SK-N-SH (cell line): ENCODE results near the gene PARP15. TPM values are rescaled to one million over a fixed set of nuclear protein-coding genes. Genes with fewer than 3 reads are reported as not detected.

Source experiments
- CTCF ChIA-PET: fragments of 300-600, 350-600 bp; formaldehyde crosslinking; extraction: SDS; loops from one replicate; lab custom pipeline; 2021; lab: Yijun Ruan, JAX
- POLR2A ChIA-PET: fragments of 350-600 bp; sonication (Branson Sonifier 250); formaldehyde crosslinking; extraction: SDS; loops from one replicate; lab custom pipeline; 2020; ENCODE audit warnings: antibody characterized with exemption, inconsistent platforms; lab: Yijun Ruan, JAX
- DNase-seq: peaks from one replicate; pipeline ENCODE4 v3.0.0; 2012
- H2AFZ ChIP-seq: fragments of 200-600 bp; sonication (generic); 2 replicates; pipeline ENCODE4 v1.8.1; 2016; ENCODE audit warnings: antibody characterized with exemption, mild to moderate bottlenecking, low read depth
- H3F3A ChIP-seq: fragments of 200-600 bp; sonication (generic); replicated peaks from 2 replicates; pipeline ENCODE3; 2016; ENCODE audit warnings: antibody characterized with exemption, mild to moderate bottlenecking; ENCODE audit not compliant: insufficient read depth
- H3K27ac ChIP-seq, 2 experiments: fragments of 200-500 bp in 1 of 2; fragments of 200-600 bp in 1 of 2; sonication (Bioruptor generic) in 1 of 2; sonication (generic), shearing (Covaris generic) in 1 of 2; 2 replicates each; pipeline versions ENCODE4 v1.5.1 to v1.6.1; 2014 to 2016; ENCODE audit warnings: low read depth in 2 of 2, inconsistent platforms in 1 of 2, low read length in 1 of 2, mild to moderate bottlenecking in 1 of 2, mixed read lengths in 1 of 2
- H3K27me3 ChIP-seq: fragments of 200-600 bp; sonication (generic), shearing (Covaris generic); 2 replicates; pipeline ENCODE4 v1.6.1; 2016; ENCODE audit warnings: mixed run types; ENCODE audit not compliant: insufficient read depth
- H3K36me3 ChIP-seq, 2 experiments: fragments of 200-500 bp in 1 of 2; fragments of 200-600 bp in 1 of 2; sonication (Bioruptor generic) in 1 of 2; sonication (generic) in 1 of 2; replicated peaks in 1 of 2; 2 replicates each; pipeline versions ENCODE3 to v1.5.1; 2014 to 2016; ENCODE audit warnings: low read length in 1 of 2, mild to moderate bottlenecking in 1 of 2; ENCODE audit not compliant: insufficient read depth in 2 of 2, control insufficient read depth in 1 of 2
- H3K4me1 ChIP-seq, 2 experiments: fragments of 200-500 bp in 1 of 2; fragments of 200-600 bp in 1 of 2; sonication (Bioruptor generic) in 1 of 2; sonication (generic), shearing (Covaris generic) in 1 of 2; 2 replicates each; pipeline versions ENCODE4 v1.5.1 to v1.6.1; 2014 to 2016; ENCODE audit warnings: low read depth in 1 of 2, low read length in 1 of 2, mixed run types in 1 of 2; ENCODE audit not compliant: insufficient read depth in 2 of 2, control insufficient read depth in 1 of 2
- H3K4me2 ChIP-seq: fragments of 200-600 bp; sonication (generic), shearing (Covaris generic); 2 replicates; pipeline ENCODE4 v1.6.1; 2017; ENCODE audit warnings: mixed run types
- H3K4me3 ChIP-seq, 2 experiments: fragments of 200-500 bp in 1 of 2; fragments of 200-600 bp in 1 of 2; sonication (Bioruptor generic) in 1 of 2; sonication (generic), shearing (Covaris generic) in 1 of 2; 2 replicates each; pipeline versions ENCODE4 v1.5.1 to v1.8.1; 2014 to 2016; ENCODE audit warnings: low read depth in 2 of 2, inconsistent platforms in 1 of 2, low read length in 1 of 2, mild to moderate bottlenecking in 1 of 2, mixed read lengths in 1 of 2, moderate library complexity in 1 of 2
- H3K79me2 ChIP-seq: fragments of 200-600 bp; sonication (generic); 2 replicates; pipeline ENCODE4 v1.8.1; 2017; ENCODE audit warnings: mild to moderate bottlenecking; ENCODE audit not compliant: insufficient read depth
- H3K9ac ChIP-seq: fragments of 200-600 bp; sonication (generic); 2 replicates; pipeline ENCODE4 v1.6.1; 2017; ENCODE audit warnings: mixed run types
- H3K9me2 ChIP-seq: fragments of 200-600 bp; sonication (generic); 2 replicates; pipeline ENCODE4 v1.6.1; 2017; ENCODE audit warnings: mixed run types
- H3K9me3 ChIP-seq: fragments of 200-600 bp; sonication (generic); 2 replicates; pipeline ENCODE4 v1.6.1; 2017; ENCODE audit warnings: mixed run types, mild to moderate bottlenecking, moderate library complexity
- H4K20me1 ChIP-seq: fragments of 200-600 bp; sonication (generic); 2 replicates; pipeline ENCODE4 v1.6.1; 2017; ENCODE audit warnings: mild to moderate bottlenecking, mixed run types; ENCODE audit not compliant: insufficient read depth
- CHD2 ChIP-seq: fragments of 150-350 bp; IDR thresholded peaks from 2 replicates; pipeline ENCODE4 v1.6.1; 2018; ENCODE audit warnings: low read length; ENCODE audit not compliant: partially characterized antibody
- CTCF ChIP-seq: fragments of 200-600 bp; sonication (generic); IDR thresholded peaks from 2 replicates; pipeline ENCODE4 v1.6.1; 2017; ENCODE audit warnings: antibody characterized with exemption, mild to moderate bottlenecking, moderate library complexity
- FOSL2 ChIP-seq: IDR thresholded peaks from 2 replicates; pipeline ENCODE4 v1.4.0; 2012; ENCODE audit warnings: low read depth, mild to moderate bottlenecking, moderate library complexity, borderline replicate concordance
- FOXM1 ChIP-seq: IDR thresholded peaks from 2 replicates; pipeline ENCODE4 v1.4.0; 2012; ENCODE audit warnings: low read depth, mild to moderate bottlenecking
- GABPA ChIP-seq: IDR thresholded peaks from 2 replicates; pipeline ENCODE4 v1.4.0; 2012; ENCODE audit warnings: low read depth, mild to moderate bottlenecking
- IRF3 ChIP-seq: fragments of 150-350 bp; IDR thresholded peaks from 2 replicates; pipeline ENCODE4 v1.6.1; 2016; ENCODE audit warnings: mild to moderate bottlenecking, low read depth, low read length
- MAX ChIP-seq: IDR thresholded peaks from 2 replicates; pipeline ENCODE4 v1.4.0; 2012; ENCODE audit warnings: low read depth
- MXI1 ChIP-seq: IDR thresholded peaks from 2 replicates; pipeline ENCODE4 v1.6.1; 2012; ENCODE audit warnings: mild to moderate bottlenecking, low read depth, low read length, improper control_type of control experiment
- NFIC ChIP-seq: IDR thresholded peaks from 2 replicates; pipeline ENCODE4 v1.4.0; 2012; ENCODE audit warnings: borderline replicate concordance
- PBX3 ChIP-seq: IDR thresholded peaks from 2 replicates; pipeline ENCODE4; 2012
- SIN3A ChIP-seq: IDR thresholded peaks from 2 replicates; pipeline ENCODE4 v1.6.1; 2012; ENCODE audit warnings: low read depth, mild to moderate bottlenecking, low read length, moderate library complexity, borderline replicate concordance
- USF2 ChIP-seq: fragments of 150-350 bp; IDR thresholded peaks from 2 replicates; pipeline ENCODE4 v1.6.1; 2017; ENCODE audit warnings: antibody characterized with exemption, low read length, low read depth, borderline replicate concordance
- YY1 ChIP-seq: IDR thresholded peaks from 2 replicates; pipeline ENCODE4 v1.4.0; 2012; ENCODE audit warnings: low read depth, mild to moderate bottlenecking
- WGBS: methylation state at CpG from one replicate; pipeline ENCODE4 v1.1.6; 2017; ENCODE audit warnings: low lambda C conversion rate; 5-methylcytosine and 5-hydroxymethylcytosine counted together
- polyA plus RNA-seq, 3 experiments: library from polyadenylated mRNA; depleted of rRNA; stranded (reverse); fragments of >200 nt; gene quantifications; 2 replicates each; pipeline ENCODE4 v1.2.3, GENCODE V29; 2012

Gene PARP15
- polyA plus RNA-seq, 1 of the 3 experiments (the other 2 are of a cell fraction) = not detected

GRCh38 chr3:122530164-122530563, 47.3 kb upstream of the PARP15 start (continued):
- TF ChIP-seq PBX3 (no peak), YY1 (no peak), MXI1 (no peak)

GRCh38 chr3:122533480-122533879, 44.0 kb upstream of the PARP15 start:
- no peaks in the 10 kb centered on the region for H3K27me3 ChIP-seq
- no peak overlapping the region for H3K4me2 ChIP-seq
- H3F3A ChIP-seq = peaks cover 6% of the 10 kb centered on the region
- H4K20me1 ChIP-seq = no peaks in the 10 kb centered on the region
- no peak for DNase-seq
- 79% methylated on average over 2 of the region's 2 CpGs for WGBS
- TF ChIP-seq FOSL2 = no peak
- no peak for TF ChIP-seq USF2
- TF ChIP-seq SIN3A = no peak
- TF ChIP-seq CHD2 = no peak
- no peak for TF ChIP-seq NFIC
- TF ChIP-seq CTCF = no peak
- TF ChIP-seq GABPA = no peak
- no peak for TF ChIP-seq IRF3
- no peak for TF ChIP-seq MAX
- TF ChIP-seq FOXM1 = no peak
- ChIA-PET CTCF (no interaction called here), POLR2A (no interaction called here)
- H3K4me1 ChIP-seq = 0 out of 4 replicates have a peak, but pooled peaks cover 0 to 7% of the 10 kb centered on the region in 2 experiments
- no peaks in the 10 kb centered on the region for H3K9me2 ChIP-seq
- no peak overlapping the region for H3K9ac ChIP-seq
- H2AFZ ChIP-seq = no peak overlapping the region
- no peak overlapping the region for H3K27ac ChIP-seq
- peaks cover 16 to 37% of the 10 kb centered on the region in 2 experiments for H3K36me3 ChIP-seq
- no peaks in the 10 kb centered on the region for H3K79me2 ChIP-seq
- H3K4me3 ChIP-seq = no peak overlapping the region
- no peaks in the 10 kb centered on the region for H3K9me3 ChIP-seq
